HepG2 (cell line): Measurements from ENCODE around the gene ELF2. TPM values are rescaled to one million over a fixed set of nuclear protein-coding genes. Genes with fewer than 3 reads are reported as not detected.

Source experiments
- CTCF ChIP-seq: sonication (generic); formaldehyde crosslinking; IDR thresholded peaks from 2 replicates; pipeline ENCODE4 v1.5.0; 2020; ENCODE audit warnings: mild to moderate bottlenecking, missing genetic modification reagents, moderate library complexity
- HOMEZ ChIP-seq: IDR thresholded peaks from 2 replicates; pipeline ENCODE4 v1.6.1; 2016; ENCODE audit warnings: low read depth
- KLF16 ChIP-seq, 2 experiments: sonication (generic) in 1 of 2; formaldehyde crosslinking in 1 of 2; IDR thresholded peaks; 2 replicates each; pipeline versions ENCODE4 v1.6.1 to v1.8.0; 2016 to 2023; ENCODE audit warnings: missing genetic modification reagents in 2 of 2, missing compliant biosample characterization in 1 of 2
- NFYB ChIP-seq: sonication (generic); formaldehyde crosslinking; IDR thresholded peaks from 2 replicates; pipeline ENCODE4 v1.4.0; 2020; ENCODE audit warnings: missing genetic modification reagents
- SMC3 ChIP-seq: IDR thresholded peaks from 2 replicates; pipeline ENCODE4 v1.6.1; 2011; ENCODE audit warnings: low read length, improper control_type of control experiment
- SSRP1 ChIP-seq: IDR thresholded peaks from 2 replicates; pipeline ENCODE4 v1.6.1; 2016; ENCODE audit warnings: control low read depth
- TCF7 ChIP-seq: sonication (generic); IDR thresholded peaks from 2 replicates; pipeline ENCODE4 v1.6.1; 2016; ENCODE audit warnings: antibody characterized with exemption, low read depth
- TEAD3 ChIP-seq: optimal IDR thresholded peaks from 2 replicates; pipeline ENCODE3; 2016; ENCODE audit warnings: borderline replicate concordance
- ZBTB40 ChIP-seq, 2 experiments: fragments of 450-650 bp in 1 of 2; sonication (generic) in 1 of 2; formaldehyde crosslinking in 1 of 2; IDR thresholded peaks; 2 replicates each; pipeline versions ENCODE4 v1.6.1 to v1.8.0; 2016 to 2022; ENCODE audit warnings: antibody characterized with exemption in 1 of 2, mild to moderate bottlenecking in 1 of 2, missing genetic modification reagents in 1 of 2
- ZNF12 ChIP-seq: sonication (generic); formaldehyde crosslinking; IDR thresholded peaks from 2 replicates; pipeline ENCODE4 v1.5.0; 2020; ENCODE audit warnings: missing genetic modification reagents
- ZNF121 ChIP-seq: sonication (generic); formaldehyde crosslinking; IDR thresholded peaks from 2 replicates; pipeline ENCODE4 v1.5.0; 2020; ENCODE audit warnings: mild to moderate bottlenecking, missing genetic modification reagents
- ZNF326 ChIP-seq: sonication (generic); formaldehyde crosslinking; IDR thresholded peaks from 2 replicates; pipeline ENCODE4 v1.4.0; 2020; ENCODE audit warnings: missing genetic modification reagents, borderline replicate concordance
- ZNF556 ChIP-seq: sonication (generic); formaldehyde crosslinking; IDR thresholded peaks from 2 replicates; pipeline ENCODE4 v1.4.0; 2020; ENCODE audit warnings: mild to moderate bottlenecking, missing genetic modification reagents, borderline replicate concordance
- ZNF616 ChIP-seq: sonication (generic); formaldehyde crosslinking; IDR thresholded peaks from 2 replicates; pipeline ENCODE4 v1.5.0; 2020; ENCODE audit warnings: low read depth, mild to moderate bottlenecking, missing genetic modification reagents
- ZNF766 ChIP-seq: sonication (generic); formaldehyde crosslinking; IDR thresholded peaks from 2 replicates; pipeline ENCODE4 v1.5.0; 2020; ENCODE audit warnings: missing genetic modification reagents, borderline replicate concordance
- polyA plus RNA-seq, 8 experiments: library from polyadenylated mRNA; depleted of rRNA in 3 of 8; stranded (reverse) in 7 of 8; unstranded in 1 of 8; fragments of >200 nt; fragmentation: Illumina TruSeq in 4 of 8; extraction: Trizol in 4 of 8; gene quantifications; 2 replicates each; pipeline versions ENCODE4 v1.2.1 to v1.2.3, GENCODE V29; 2011 to 2016; ENCODE audit warnings: low read depth in 4 of 8, missing spikeins in 1 of 8, mixed read lengths in 1 of 8; ENCODE audit not compliant: insufficient read depth in 1 of 8
- total RNA-seq, 5 experiments: library from RNA; depleted of rRNA; stranded (reverse); fragments of >200 nt; fragmentation: Illumina TruSeq; extraction: Trizol; gene quantifications; 2 replicates each; pipeline ENCODE4 v1.2.3, GENCODE V29; 2016; ENCODE audit warnings: low read depth in 1 of 5
- TF ChIP-seq, protein P1 (sequence below): sonication (generic); formaldehyde crosslinking; IDR thresholded peaks from 2 replicates; pipeline ENCODE4 v1.5.0; 2020; ENCODE audit warnings: missing genetic modification reagents, mild to moderate bottlenecking, borderline replicate concordance

The ELF2 gene
- total and polyA plus RNA-seq, 2 of the 13 experiments (the other 11 are each of a cell fraction or from before 2014, with no cell fraction given) = 28.6 to 35.4 TPM

GRCh38 chr4:139030614-139031235, 146.3 kb downstream of the ELF2 start (continued):
- TF ChIP-seq, protein P1, sequence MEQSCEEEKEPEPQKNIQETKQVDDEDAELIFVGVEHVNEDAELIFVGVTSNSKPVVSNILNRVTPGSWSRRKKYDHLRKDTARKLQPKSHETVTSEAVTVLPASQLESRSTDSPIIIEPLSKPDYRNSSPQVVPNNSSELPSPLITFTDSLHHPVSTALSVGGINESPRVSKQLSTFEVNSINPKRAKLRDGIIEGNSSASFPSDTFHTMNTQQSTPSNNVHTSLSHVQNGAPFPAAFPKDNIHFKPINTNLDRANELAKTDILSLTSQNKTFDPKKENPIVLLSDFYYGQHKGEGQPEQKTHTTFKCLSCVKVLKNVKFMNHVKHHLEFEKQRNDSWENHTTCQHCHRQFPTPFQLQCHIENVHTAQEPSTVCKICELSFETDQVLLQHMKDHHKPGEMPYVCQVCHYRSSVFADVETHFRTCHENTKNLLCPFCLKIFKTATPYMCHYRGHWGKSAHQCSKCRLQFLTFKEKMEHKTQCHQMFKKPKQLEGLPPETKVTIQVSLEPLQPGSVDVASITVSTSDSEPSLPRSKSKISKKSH (CRISPR knock-in tag) = no peak
- no peak for TF ChIP-seq ZNF766 (CRISPR knock-in tag)
- no peak for TF ChIP-seq ZNF12
- no peak for TF ChIP-seq ZBTB40 (IDR thresholded peaks at IDR 0.05)
- no peak for TF ChIP-seq ZBTB40 (CRISPR knock-in tag; IDR thresholded peaks at IDR 0.05)
- TF ChIP-seq TCF7 = no peak
- 0 out of 2 replicates have a peak, but pooled peaks have one; percentile 27 for TF ChIP-seq HOMEZ (CRISPR knock-in tag)
- TF ChIP-seq KLF16 (CRISPR knock-in tag; IDR thresholded peaks at IDR 0.05) = no peak
- no peak for TF ChIP-seq NFYB (CRISPR knock-in tag)
- TF ChIP-seq ZNF326 = no peak
- no peak for TF ChIP-seq ZNF616
- TF ChIP-seq CTCF (CRISPR knock-in tag) = peak; percentile 91
- peak; percentile 10 for TF ChIP-seq TEAD3 (CRISPR knock-in tag)
- TF ChIP-seq ZNF121 (CRISPR knock-in tag) = no peak
- no peak for TF ChIP-seq ZNF556 (CRISPR knock-in tag)
- TF ChIP-seq SSRP1 (CRISPR knock-in tag) = 0 out of 2 replicates have a peak, but pooled peaks have one; percentile 53
- TF ChIP-seq SMC3 = peak; percentile 39; the same call in 1 of the 2 replicates
